ENCODE data around the gene PVRIG.

- TF ChIP-seq, protein P1, sequence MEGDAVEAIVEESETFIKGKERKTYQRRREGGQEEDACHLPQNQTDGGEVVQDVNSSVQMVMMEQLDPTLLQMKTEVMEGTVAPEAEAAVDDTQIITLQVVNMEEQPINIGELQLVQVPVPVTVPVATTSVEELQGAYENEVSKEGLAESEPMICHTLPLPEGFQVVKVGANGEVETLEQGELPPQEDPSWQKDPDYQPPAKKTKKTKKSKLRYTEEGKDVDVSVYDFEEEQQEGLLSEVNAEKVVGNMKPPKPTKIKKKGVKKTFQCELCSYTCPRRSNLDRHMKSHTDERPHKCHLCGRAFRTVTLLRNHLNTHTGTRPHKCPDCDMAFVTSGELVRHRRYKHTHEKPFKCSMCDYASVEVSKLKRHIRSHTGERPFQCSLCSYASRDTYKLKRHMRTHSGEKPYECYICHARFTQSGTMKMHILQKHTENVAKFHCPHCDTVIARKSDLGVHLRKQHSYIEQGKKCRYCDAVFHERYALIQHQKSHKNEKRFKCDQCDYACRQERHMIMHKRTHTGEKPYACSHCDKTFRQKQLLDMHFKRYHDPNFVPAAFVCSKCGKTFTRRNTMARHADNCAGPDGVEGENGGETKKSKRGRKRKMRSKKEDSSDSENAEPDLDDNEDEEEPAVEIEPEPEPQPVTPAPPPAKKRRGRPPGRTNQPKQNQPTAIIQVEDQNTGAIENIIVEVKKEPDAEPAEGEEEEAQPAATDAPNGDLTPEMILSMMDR (conservative IDR thresholded peaks at IDR 0.05 in 1 of 2, IDR thresholded peaks at IDR 0.05 in 1 of 2; ENCODE audit: extremely low read depth in 1 of 2, insufficient read depth in 1 of 2, low read depth in 1 of 2, low read length in 2 of 2) = no peak
- no peak for TF ChIP-seq EZH2 (IDR thresholded peaks at IDR 0.05; ENCODE audit: borderline replicate concordance, low read length)
These were observed 48.6 kb upstream of the PVRIG start for GRCh38 chr7:100171087-100171681.

Measured in mammary epithelial cell (primary cell).